H54 (cell line): Measurements from ENCODE around the gene FREM1.

ENCODE experiments used
- DNase-seq: peaks from one replicate; pipeline ENCODE4 v3.0.0; 2011; ENCODE audit warnings: low spot score, mixed read lengths; ENCODE audit not compliant: insufficient read length
- FAIRE-seq: peaks from 3 replicates; lab custom pipeline; 2011; peaks lifted over from hg19 to GRCh38; lab: Jason Lieb, UNC
- POLR2A ChIP-seq: IDR thresholded peaks from 2 replicates; pipeline ENCODE4 v1.6.1; 2011; ENCODE audit warnings: low read depth, mild to moderate bottlenecking, low read length

FREM1 gene, protein sequence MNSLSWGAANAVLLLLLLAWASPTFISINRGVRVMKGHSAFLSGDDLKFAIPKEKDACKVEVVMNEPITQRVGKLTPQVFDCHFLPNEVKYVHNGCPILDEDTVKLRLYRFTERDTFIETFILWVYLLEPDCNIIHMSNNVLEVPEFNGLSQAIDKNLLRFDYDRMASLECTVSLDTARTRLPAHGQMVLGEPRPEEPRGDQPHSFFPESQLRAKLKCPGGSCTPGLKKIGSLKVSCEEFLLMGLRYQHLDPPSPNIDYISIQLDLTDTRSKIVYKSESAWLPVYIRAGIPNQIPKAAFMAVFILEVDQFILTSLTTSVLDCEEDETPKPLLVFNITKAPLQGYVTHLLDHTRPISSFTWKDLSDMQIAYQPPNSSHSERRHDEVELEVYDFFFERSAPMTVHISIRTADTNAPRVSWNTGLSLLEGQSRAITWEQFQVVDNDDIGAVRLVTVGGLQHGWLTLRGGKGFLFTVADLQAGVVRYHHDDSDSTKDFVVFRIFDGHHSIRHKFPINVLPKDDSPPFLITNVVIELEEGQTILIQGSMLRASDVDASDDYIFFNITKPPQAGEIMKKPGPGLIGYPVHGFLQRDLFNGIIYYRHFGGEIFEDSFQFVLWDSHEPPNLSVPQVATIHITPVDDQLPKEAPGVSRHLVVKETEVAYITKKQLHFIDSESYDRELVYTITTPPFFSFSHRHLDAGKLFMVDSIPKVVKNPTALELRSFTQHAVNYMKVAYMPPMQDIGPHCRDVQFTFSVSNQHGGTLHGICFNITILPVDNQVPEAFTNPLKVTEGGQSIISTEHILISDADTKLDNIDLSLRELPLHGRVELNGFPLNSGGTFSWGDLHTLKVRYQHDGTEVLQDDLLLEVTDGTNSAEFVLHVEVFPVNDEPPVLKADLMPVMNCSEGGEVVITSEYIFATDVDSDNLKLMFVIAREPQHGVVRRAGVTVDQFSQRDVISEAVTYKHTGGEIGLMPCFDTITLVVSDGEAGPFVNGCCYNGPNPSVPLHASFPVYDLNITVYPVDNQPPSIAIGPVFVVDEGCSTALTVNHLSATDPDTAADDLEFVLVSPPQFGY (N-terminal part only)

DNA sequence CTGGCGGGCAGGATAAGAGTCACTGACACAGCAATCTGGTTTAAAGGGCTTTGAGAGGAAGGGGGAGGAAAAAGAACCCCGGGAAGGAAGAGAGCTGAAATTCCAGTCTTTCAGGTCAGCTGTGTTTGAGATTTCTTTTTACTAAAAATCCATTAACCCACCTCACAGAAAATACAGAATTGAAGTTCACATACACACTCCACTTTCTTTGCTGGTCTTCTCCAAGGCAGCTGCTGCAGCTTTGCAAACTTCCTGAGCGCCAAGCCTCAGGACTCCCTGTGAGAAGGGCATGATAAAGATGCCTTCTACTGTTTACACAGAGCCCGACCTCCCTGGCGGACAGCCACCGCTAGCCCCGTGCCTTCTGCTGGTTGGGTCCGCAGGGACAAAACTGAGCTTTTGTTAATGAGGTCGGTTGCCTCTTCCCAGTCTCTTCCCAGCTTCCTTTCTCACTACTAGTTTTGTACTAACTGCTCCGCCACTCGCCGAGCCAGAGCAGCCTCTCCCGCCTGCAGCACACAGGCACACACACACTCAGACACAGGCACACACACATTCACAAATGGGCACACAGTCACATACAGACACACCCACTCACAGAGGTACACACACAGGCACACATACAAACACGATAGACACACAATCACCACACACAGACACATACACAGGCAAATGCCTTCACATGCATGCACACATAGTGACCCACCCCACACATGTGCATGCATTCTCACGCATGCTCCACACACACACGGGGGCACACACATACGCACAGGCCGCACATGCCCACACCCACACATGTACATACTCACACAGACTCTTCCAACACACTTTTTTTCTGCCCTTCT is at the start of gene FREM1:
TSS of gene FREM1 (minus strand) at position 468 of the 845 bp plus-strand sequence. CDS start 41,451 bp downstream, outside the sequence.
- FAIRE-seq, result no peak
- no peak for TF ChIP-seq POLR2A
- no peak for DNase-seq

DNA sequence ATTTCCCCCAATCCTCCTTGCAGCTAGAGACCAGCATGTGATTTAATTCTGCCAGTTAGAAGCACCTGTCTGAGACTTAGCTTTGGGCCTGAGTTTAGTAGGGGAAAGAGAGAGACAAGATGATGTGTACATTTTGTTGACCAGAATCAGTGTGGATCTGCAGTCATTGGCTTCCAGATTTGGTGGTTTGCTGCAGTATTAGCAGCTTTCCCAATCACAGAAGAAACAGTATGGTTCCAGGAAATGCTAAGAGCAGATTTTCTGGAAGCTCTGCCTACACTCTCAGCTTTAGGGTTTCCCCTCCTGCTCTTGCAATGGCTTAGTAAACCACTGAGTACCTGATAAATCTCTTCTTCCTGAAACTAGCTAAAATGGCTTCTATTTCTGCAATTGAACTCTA is 48.8 kb upstream of the FREM1 start:
- no peak for DNase-seq
- FAIRE-seq, result no peak
- no peak for TF ChIP-seq POLR2A

DNA sequence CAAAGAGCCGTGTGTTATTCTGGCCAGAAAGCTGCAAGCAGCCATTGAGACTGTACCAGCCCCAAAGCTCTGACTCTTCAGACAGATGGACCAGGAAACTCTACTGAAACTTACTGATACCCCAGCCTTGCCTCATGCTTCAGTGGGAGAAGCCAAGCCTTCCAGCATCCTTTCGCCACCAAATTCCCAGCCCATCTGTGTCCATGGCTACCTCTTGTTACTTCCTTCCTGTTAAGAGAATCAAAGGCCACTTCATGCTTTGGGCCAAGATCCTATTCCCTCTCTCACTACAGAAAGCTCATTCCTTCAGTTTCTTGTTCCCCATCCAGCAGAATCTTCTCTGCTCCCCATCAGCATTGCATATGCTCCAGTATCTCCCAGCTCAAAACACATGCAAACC is 46.9 kb upstream of the FREM1 start:
- DNase-seq (no peak), FAIRE-seq (no peak)
- no peak for TF ChIP-seq POLR2A

DNA sequence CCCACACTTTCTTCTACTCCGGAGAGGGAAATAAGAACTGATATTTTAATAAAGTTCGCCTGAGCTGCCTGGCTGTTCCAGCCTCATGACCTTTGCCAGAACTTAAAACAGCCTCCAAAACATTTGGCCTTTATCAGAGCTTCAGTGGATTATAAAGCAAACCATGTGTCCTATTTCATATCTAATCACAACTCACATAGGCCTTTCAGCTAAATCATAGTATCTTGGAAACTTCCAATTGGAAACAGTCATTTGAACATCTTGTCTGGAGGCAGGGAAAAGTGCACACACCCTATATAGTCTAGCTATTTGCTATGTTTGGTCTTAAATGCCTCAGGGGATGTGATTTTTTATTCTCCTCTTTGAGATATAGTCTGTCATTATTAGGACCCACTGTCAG is 46.0 kb upstream of the FREM1 start:
- DNase-seq (no peak), FAIRE-seq (no peak)
- no peak for TF ChIP-seq POLR2A

DNA sequence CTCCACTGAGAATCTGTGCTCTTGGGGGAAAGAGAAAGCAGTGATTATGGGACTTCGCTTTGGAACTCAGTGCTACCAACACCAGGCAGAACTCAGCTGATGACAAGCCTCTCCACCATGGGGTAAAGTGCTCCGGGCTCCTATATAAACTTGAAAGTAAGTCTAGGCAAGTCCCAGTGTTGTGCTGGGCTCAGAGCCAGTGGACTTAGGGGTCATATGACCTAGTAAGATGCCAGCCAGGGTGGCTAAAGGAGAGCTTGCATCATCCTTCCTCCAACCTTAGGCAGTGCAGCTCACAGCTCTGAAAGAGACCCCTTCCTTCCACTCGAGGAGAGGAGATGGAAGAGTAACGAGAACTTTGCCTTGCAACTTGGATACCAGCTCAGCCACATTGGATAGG is 35.1 kb upstream of the FREM1 start:
- DNase-seq (no peak), FAIRE-seq (no peak)
- no peak for TF ChIP-seq POLR2A

DNA sequence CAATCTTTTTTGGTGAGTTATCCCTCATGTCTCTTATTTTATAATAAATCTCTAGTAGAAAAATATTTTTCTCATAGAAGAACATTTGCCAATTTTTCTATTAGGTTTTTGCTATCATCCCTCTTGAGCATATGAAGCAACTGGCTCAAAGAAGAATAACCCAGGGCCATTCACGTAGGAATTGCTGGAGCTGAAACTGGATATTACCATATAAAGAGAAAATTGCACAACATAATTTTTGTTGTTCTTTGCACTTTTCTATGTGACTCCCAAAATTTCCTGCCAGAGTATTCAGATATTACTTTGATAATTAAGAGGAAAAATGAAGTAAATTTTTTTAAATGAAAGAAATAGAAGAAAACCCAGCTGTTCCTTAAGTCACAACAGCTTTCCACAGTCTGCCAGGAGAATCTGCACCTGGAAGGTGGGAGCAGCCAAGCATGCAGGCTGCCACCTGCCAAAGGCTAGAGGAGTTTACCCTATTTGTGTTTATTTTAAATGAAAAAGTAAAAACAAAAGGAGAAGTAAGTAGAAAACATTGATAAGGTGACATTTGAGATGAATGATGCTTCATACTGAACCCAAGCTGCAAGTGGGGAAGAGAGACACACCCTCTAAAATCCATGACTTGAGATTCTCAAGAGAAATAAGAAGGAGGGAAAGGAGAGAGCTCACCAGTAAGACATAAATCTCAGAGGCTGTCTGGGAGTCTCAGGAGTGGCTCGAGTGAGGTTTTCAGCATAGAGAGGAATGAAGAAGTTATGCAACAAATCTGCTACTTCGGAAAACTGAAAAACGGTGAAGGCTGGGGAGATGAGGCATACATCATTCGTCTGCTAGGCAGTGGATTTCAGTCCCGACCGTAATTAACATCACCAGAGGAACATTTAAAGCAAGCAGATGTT is 31.5 kb upstream of the FREM1 start:
- no peak for FAIRE-seq
- no peak for TF ChIP-seq POLR2A
- DNase-seq, result no peak

DNA sequence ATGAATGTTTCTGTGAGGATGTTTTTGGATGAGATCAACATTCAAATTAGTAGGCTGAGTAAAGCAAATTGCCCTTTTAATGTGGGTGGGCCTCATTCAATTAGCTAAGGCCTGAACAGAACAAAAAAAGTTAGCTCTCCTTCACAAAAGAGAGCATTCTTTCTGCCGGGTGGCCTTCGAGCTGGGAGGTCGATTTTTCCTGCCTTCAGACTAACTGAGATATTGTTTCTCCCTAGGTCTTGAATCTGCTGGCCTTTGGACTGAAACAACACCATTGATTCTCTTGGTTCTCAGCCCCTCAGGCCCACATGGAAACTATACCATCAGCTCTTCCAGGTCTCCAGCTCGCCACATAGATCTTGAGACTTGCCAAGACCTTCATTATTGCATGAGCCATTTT is 29.1 kb upstream of the FREM1 start:
- TF ChIP-seq POLR2A, result no peak
- DNase-seq, result no peak

DNA sequence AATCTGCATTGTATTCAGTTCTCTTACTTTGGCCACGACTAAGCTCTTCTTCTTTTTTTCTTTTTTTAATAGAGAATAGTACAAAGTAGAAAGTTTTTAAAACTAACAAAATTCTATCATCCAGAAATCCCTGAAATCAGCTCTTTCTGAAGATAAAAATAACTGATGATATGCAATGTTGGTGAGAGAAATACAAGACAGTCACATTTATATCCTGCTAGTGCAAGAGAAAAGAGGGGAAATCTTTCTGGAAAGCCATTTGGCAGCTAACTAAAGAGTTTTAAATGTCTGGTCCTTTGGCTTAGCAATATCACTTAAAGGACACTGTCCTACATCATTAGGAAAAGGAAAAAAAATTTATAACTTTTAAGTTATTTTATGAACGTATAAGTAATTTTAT is 27.0 kb upstream of the FREM1 start:
- no peak for FAIRE-seq

More for the DNA sequence above, 29.1 kb upstream of the FREM1 start:
- no peak for FAIRE-seq

DNA sequence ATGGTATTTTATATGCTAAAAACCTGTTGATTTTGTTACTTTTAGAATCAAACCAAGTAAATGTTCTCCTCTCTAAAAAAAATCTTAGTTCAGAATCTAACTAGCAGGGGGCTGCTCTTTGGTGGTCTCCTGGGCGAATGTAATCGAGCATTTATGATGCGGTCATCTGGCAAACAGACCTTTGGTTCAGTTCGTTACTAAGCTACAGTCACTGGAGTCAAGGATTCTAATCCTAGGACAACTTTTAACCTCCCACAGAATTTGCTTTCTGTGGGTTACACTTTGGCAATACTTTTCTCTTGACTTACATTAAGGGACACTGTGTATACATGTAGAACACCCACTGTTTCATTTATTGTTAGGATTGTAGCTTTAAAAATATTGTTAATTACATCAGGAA is 26.3 kb upstream of the FREM1 start:
- no peak for TF ChIP-seq POLR2A
- DNase-seq (no peak), FAIRE-seq (no peak)

More for the DNA sequence above, 27.0 kb upstream of the FREM1 start:
- DNase-seq, result no peak
- no peak for TF ChIP-seq POLR2A

DNA sequence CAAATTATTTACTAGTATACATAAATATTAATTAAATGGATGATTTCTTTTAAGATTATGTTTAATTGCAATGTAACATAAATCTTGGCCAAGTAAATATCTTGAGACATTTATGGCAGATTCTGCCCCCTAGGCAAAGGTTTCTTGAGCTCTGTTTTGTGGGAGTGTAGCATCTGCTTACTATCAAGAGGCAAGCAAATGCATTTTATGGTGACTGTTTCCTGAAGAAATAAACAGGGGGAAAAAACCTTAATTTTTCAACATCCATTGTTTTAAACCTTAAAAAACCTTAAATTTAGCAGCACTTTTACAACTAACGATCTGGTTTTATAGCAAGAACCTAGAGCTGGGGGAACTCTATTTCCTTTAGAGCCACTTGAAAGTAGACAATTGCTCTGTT is 25.7 kb upstream of the FREM1 start:
- DNase-seq (no peak), FAIRE-seq (no peak)
- TF ChIP-seq POLR2A, result no peak

DNA sequence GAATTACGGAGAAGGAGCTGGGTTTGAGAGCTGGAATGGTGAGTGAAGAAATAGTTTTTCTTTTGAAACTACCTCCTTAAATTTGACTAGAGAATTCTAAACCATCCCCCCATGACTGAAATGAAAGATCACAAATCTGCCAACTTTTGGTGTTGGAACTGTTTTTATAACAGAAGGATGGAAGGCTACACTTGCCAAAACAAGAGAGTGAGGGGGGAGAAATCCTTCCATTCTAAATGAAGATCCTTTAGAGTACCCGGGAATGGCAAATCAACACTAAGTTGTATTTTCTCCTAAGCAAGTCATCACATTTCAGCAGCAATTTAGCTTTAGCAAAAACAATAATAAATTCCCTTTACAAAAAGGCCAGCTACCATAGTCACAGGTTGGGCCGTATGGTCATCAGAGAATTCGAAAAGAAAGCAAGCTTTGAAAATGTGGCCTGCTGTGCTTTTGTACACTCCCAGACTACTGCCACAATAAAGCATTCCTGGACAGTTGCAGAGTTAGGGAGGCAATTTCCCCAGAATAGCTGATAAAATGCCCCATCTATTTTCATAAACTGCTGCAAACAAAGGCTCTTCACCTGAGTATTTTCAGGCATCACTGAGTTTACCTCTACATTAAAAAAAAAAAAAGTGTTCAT is 25.0 kb upstream of the FREM1 start:
- DNase-seq, result no peak
- TF ChIP-seq POLR2A, result no peak
- FAIRE-seq, result no peak

DNA sequence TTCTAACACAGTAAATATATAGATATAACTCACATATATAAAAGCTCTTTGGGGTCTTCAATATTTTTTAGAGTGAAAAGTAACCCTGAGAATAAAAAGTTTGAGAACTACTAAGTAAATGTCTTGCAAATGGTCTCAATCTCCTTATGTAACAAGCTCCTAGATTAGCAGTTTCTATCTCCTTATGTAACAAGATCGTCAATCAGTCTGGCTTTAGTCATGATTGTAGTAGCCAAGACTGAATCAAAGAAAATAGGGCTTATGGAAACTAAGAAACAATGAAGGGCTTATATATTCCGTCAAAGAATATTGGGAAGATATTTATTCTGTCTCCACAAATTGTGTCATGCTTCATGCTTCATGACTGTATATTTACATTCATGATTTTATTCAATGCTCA is 22.4 kb upstream of the FREM1 start:
- TF ChIP-seq POLR2A, result no peak
- no peak for DNase-seq
- FAIRE-seq, result no peak
